Left lung (tissue), 10 donors: Measurements from ENCODE around the gene MYZAP. TPM values are rescaled to one million over a fixed set of nuclear protein-coding genes. Genes with fewer than 3 reads are reported as not detected.

Experiments
- ATAC-seq: fragments of 200-7000 bp; cut with Tn5 transposase; one replicate; pipeline ENCODE4 v1.9.1; 2020; ENCODE audit warnings: moderate library complexity
- DNase-seq, 4 donors: peaks; one replicate each; pipeline ENCODE4 v3.0.0-alpha.2; 2013 to 2020
- H3K27ac ChIP-seq, 2 donors: fragments of 200-600 bp; sonication (generic) in 1 of 2; one replicate each; pipeline versions ENCODE4 v1.5.0 to v1.8.0; 2020 to 2021
- H3K27me3 ChIP-seq, 2 donors: fragments of 200-600 bp; sonication (generic) in 1 of 2; one replicate each; pipeline versions ENCODE4 v1.5.0 to v1.8.0; 2020 to 2021
- H3K36me3 ChIP-seq, 2 donors: fragments of 200-600 bp; sonication (generic) in 1 of 2; one replicate each; pipeline versions ENCODE4 v1.5.0 to v1.8.0; 2020 to 2021
- H3K4me1 ChIP-seq, 2 donors: fragments of 200-600 bp; one replicate each; pipeline ENCODE4 v1.8.0; 2021
- H3K4me3 ChIP-seq, 2 donors: fragments of 200-600 bp; sonication (generic) in 1 of 2; one replicate each; pipeline versions ENCODE4 v1.5.0 to v1.8.0; 2020 to 2021; ENCODE audit warnings: mild to moderate bottlenecking in 1 of 2
- H3K9me3 ChIP-seq, 2 donors: fragments of 200-600 bp; sonication (generic) in 1 of 2; one replicate each; pipeline versions ENCODE4 v1.5.0 to v1.8.0; 2020 to 2021
- intact Hi-C, 2 donors: fragments of 100-400 bp; cut with DNase I; formaldehyde crosslinking; loops; one replicate each; pipeline versions ENCODE4 v1.11.2 to v1.14.2; 2022
- polyA plus RNA-seq, 6 donors: library from polyadenylated mRNA; unstranded; fragments of 120-200 nt; gene quantifications; one replicate each; pipeline ENCODE4 v1.2.1, GENCODE V29; 2013; ENCODE audit not compliant: insufficient read length in 6 of 6
- total RNA-seq, 2 donors: library from RNA; stranded (reverse); fragmentation: NEBNext Ultra II Directional; extraction: Animal tissue kit (Norgen Biotek cat#: 25700); gene quantifications; one replicate each; pipeline ENCODE4 v1.2.1, GENCODE V29; 2021
- TF ChIP-seq, protein P1 (sequence below), 2 donors: fragments of 200-600 bp; sonication (generic) in 1 of 2; IDR thresholded peaks; one replicate each; pipeline versions ENCODE4 v1.5.0 to v1.8.0; 2021; ENCODE audit warnings: antibody characterized with exemption in 2 of 2
- donor health status: DM: no; HTN: yes; CAD: no.
- donor health status: DM: no; HTN: no; CAD: no.

Gene MYZAP
- total and polyA plus RNA-seq, 8 donors = 17.1 to 66.1 (median 63.6) TPM

DNA sequence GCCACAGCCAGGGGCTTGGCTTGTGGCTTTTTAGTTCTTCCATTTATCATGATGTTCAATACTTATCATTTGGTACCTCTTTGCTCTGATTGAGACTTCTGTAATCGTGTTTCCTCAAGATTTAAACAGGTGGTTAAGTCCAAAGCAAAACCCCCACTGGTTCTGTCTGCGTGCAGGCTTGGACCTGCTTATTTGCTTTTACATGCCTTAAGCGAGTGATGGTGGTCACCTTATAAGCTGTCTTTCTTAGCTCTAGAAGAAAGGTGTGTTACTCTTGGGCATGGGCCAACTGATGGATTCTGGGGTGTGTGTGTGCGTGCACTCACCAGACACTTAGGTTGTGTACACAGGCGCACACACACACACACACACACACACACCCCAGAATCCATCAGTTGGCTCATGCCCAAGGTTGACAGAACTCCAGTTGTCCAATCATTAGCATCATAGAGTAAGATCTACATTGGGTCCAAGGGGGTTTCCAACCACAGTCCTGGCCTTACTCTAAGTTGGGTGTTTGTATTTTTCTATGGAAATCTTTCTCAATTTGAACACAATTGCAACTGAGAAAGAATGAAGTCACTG lies 1.2 kb downstream of the MYZAP start:
- Histone ChIP-seq H3K4me1 (peaks cover 5 to 17% of the 10 kb centered on the region in 2 donors), H3K9me3 (no peaks in the 10 kb centered on the region), H3K27ac (no peak overlapping the region), H3K36me3 (no peaks in the 10 kb centered on the region), H3K27me3 (peaks cover 0 to 24% of the 10 kb centered on the region in 2 donors), H3K4me3 (peak overlapping the region; percentile 36 to 57)
- TF ChIP-seq, protein P1, sequence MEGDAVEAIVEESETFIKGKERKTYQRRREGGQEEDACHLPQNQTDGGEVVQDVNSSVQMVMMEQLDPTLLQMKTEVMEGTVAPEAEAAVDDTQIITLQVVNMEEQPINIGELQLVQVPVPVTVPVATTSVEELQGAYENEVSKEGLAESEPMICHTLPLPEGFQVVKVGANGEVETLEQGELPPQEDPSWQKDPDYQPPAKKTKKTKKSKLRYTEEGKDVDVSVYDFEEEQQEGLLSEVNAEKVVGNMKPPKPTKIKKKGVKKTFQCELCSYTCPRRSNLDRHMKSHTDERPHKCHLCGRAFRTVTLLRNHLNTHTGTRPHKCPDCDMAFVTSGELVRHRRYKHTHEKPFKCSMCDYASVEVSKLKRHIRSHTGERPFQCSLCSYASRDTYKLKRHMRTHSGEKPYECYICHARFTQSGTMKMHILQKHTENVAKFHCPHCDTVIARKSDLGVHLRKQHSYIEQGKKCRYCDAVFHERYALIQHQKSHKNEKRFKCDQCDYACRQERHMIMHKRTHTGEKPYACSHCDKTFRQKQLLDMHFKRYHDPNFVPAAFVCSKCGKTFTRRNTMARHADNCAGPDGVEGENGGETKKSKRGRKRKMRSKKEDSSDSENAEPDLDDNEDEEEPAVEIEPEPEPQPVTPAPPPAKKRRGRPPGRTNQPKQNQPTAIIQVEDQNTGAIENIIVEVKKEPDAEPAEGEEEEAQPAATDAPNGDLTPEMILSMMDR (IDR thresholded peaks at IDR 0.05) = no peak
- DNase-seq (no peak), ATAC-seq (no peak)
- intact Hi-C loops = no loop called here

DNA sequence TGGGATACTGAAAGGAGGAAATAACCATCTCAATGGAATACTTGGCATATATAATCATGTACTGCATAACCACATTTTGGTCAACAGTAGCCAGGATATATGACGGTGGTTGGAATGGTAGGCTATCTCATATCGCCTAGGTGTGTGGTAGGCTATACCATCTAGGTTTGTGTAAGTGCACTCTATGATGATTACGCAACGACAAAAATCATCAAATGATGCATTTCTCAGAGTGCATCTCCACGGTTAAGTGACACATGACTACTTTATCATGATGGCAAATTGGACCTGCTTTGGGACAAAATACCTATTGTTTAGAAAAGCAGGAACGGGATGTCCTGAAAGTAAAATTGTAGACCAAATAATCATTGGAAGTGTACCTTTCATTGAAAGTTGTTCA lies 2.8 kb downstream of the MYZAP start:
- ATAC-seq = no peak
- peaks cover 5 to 17% of the 10 kb centered on the region in 2 donors for H3K4me1 ChIP-seq

DNA sequence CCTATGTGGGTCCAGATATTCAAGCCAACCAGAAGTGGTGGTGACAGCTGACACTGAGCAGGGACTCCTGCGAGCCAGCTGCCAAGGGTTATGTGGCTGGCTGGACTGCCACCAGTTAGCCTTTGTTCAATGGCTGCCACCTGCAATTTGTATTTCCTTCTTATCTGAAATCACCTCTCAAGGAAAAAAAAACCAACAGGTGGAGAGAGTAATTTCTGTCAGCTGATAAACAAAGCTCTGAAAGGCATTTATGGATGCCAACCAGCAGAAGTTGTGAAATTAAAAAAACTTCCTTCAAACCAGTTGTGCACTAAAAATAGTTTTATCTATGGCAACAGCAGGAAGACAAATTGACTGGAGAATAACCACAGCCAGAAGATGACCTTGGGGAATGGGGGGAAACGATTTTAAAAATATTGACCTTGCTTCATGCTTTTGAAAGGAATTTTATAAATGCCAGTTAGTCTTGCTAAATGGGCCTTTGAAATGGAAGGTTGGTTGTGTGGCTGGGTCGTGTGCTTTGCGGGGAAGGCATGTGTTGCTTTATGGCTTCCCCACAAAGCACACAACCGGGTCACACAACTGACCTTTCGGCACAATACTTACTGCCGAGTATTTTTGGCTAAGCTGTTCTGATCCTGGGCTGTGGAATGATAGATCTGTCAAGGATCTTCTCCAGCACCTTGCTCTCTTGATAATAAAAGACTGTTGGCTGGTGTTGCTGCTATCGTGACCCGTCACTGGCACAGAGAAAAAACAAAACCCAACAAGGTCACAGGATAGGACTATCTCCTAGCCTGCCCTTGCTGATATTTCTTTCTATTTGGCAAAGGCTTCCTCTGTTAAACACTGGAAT lies 3.5 kb downstream of the MYZAP start:
- peaks cover 5 to 15% of the 10 kb centered on the region in 2 donors for H3K4me1 ChIP-seq

More for the DNA sequence above, 2.8 kb downstream of the MYZAP start:
- Histone ChIP-seq H3K27ac (no peak overlapping the region), H3K36me3 (no peaks in the 10 kb centered on the region), H3K27me3 (peaks cover 0 to 24% of the 10 kb centered on the region in 2 donors), H3K9me3 (no peaks in the 10 kb centered on the region), H3K4me3 (no peak overlapping the region)
- no peak for DNase-seq
- intact Hi-C loops = no loop called here
- TF ChIP-seq, protein P1 (IDR thresholded peaks at IDR 0.05) = no peak

DNA sequence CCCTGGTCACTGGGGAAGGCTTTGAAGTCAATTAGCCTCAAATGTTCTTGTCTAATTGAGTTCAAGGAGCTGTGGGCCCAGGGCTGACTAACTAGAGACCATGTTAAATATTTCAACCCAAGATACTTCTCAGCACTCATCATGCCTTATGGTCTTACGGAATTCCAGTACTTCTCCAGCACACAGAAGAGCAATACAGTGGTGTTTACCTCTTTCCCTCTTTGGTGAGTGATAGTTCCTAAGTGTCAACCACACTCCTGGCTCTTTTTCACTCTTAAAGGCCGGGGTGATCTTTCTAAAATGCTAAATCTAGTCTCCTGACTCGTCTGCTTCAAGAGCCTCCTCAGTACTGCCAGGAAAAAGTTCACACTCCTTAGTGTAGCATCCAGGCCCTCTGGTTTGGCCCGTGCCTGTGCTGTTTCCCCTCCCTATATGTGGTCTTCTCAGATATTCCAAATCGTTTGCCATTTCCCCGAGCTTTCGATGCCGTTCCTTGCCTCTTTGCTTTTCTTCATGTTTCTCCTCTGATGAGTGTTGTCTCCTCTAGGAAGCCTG lies 4.7 kb downstream of the MYZAP start:
- DNase-seq (no peak), ATAC-seq (peak; percentile 9)
- no peaks in the 10 kb centered on the region for H3K36me3 ChIP-seq
- no peaks in the 10 kb centered on the region for H3K9me3 ChIP-seq
- intact Hi-C loops = no loop called here
- TF ChIP-seq, protein P1 (IDR thresholded peaks at IDR 0.05) = no peak
- H3K27me3 ChIP-seq = peaks cover 0 to 14% of the 10 kb centered on the region in 2 donors
- H3K4me3 ChIP-seq = no peak overlapping the region
- H3K4me1 ChIP-seq = peaks cover 2 to 9% of the 10 kb centered on the region in 2 donors
- peak overlapping the region; percentile 31 to 60 for H3K27ac ChIP-seq

More for the DNA sequence above, 3.5 kb downstream of the MYZAP start:
- TF ChIP-seq, protein P1 (IDR thresholded peaks at IDR 0.05) = no peak
- H3K36me3 ChIP-seq = no peaks in the 10 kb centered on the region
- peaks cover 0 to 24% of the 10 kb centered on the region in 2 donors for H3K27me3 ChIP-seq
- H3K4me3 ChIP-seq = no peak overlapping the region
- H3K9me3 ChIP-seq = no peaks in the 10 kb centered on the region
- intact Hi-C loops = no loop called here
- ATAC-seq (peak; percentile 11), DNase-seq (no peak)
- peak overlapping the region; percentile 31 to 60 for H3K27ac ChIP-seq

DNA sequence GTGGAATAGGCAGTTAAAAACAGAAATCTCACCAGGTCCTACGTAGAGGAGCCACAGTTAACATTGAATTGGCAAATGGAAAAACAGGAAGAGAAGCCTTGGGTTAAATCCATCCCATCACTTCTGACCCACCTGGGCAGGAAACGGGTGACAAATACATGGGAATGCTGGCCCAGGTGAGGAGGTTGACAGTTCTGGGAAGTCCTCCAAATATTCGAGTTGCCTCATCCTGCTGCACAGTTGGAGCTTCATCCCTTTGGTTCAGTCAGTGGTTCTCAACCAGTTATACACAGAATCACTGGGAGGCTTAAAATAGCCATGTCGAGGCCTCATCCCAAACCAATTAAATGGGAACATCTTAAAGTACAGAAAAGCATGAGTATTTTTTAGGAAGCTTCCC lies 5.3 kb downstream of the MYZAP start:
- no peaks in the 10 kb centered on the region for H3K36me3 ChIP-seq
- H3K27ac ChIP-seq = peak overlapping the region; percentile 31 to 60
- intact Hi-C loops = no loop called here
- no peak for DNase-seq
- ATAC-seq = no peak
- H3K9me3 ChIP-seq = no peaks in the 10 kb centered on the region
- H3K27me3 ChIP-seq = peaks cover 0 to 8% of the 10 kb centered on the region in 2 donors
- H3K4me3 ChIP-seq = no peak overlapping the region
- H3K4me1 ChIP-seq = peaks cover 0 to 4% of the 10 kb centered on the region in 2 donors
- TF ChIP-seq, protein P1 (IDR thresholded peaks at IDR 0.05) = no peak
